B cell (primary cell): ENCODE measurements around the gene NOS1AP. TPM values are rescaled to one million over a fixed set of nuclear protein-coding genes. Genes with fewer than 3 reads are reported as not detected.

Experiments used
- ATAC-seq: fragments of 200-7000 bp; cut with Tn5 transposase; one replicate; pipeline ENCODE4 v1.10.0; 2021; ENCODE audit warnings: low read depth, mild to moderate bottlenecking, moderate number of reproducible peaks, moderate library complexity
- CTCF ChIA-PET: fragments of 350-600 bp; sonication (Branson Sonifier 250); formaldehyde crosslinking; loops from one replicate; lab custom pipeline; 2021; ENCODE audit warnings: antibody characterized with exemption, inconsistent platforms; lab: Charles Lee
- POLR2A ChIA-PET: fragments of 350-600 bp; sonication (Branson Sonifier 250); formaldehyde crosslinking; loops from one replicate; lab custom pipeline; 2021; ENCODE audit warnings: antibody characterized with exemption; lab: Charles Lee
- DNase-seq: peaks from one replicate; pipeline ENCODE4 v3.0.0; 2013
- H2AFZ ChIP-seq: 2 replicates; pipeline ENCODE4 v1.6.1; 2012; ENCODE audit warnings: mild to moderate bottlenecking, low read depth, low read length; ENCODE audit not compliant: insufficient read depth, poor library complexity, severe bottlenecking
- H3K27ac ChIP-seq, 2 donors: 1 replicate in 1 of 2; 2 replicates in 1 of 2; pipeline ENCODE4 v1.5.1; 2012 to 2013; ENCODE audit warnings: low read length in 2 of 2, mild to moderate bottlenecking in 2 of 2, moderate library complexity in 1 of 2
- H3K27me3 ChIP-seq, 4 experiments: fragments of 200-600 bp in 1 of 4; sonication (generic) in 1 of 4; replicated peaks in 1 of 4; 1 replicate in 2 of 4; 2 replicates in 2 of 4; pipeline versions ENCODE4 v1.6.1 to v1.7.0; 2013 to 2016; ENCODE audit warnings: low read length in 3 of 4, mild to moderate bottlenecking in 2 of 4, mixed read lengths in 1 of 4, moderate library complexity in 1 of 4; ENCODE audit not compliant: insufficient read depth in 4 of 4, control insufficient read depth in 3 of 4; ENCODE audit errors: control extremely low read depth in 1 of 4
- H3K36me3 ChIP-seq, 2 experiments: replicated peaks in 1 of 2; 1 replicate in 1 of 2; 2 replicates in 1 of 2; pipeline versions ENCODE4 v1.6.1 to v1.7.1; 2013; ENCODE audit warnings: low read length in 1 of 2; ENCODE audit not compliant: insufficient read depth in 2 of 2, control insufficient read depth in 1 of 2; ENCODE audit errors: control extremely low read depth in 1 of 2, extremely low read depth in 1 of 2
- H3K4me1 ChIP-seq, 2 donors: fragments of 200-600 bp in 1 of 2; sonication (generic) in 1 of 2; 1 replicate in 1 of 2; 2 replicates in 1 of 2; pipeline versions ENCODE4 v1.5.1 to v1.6.1; 2013 to 2017; ENCODE audit warnings: low read length in 2 of 2; ENCODE audit not compliant: control insufficient read depth in 2 of 2, insufficient read depth in 2 of 2
- H3K4me2 ChIP-seq: replicated peaks from 2 replicates; pipeline ENCODE3; 2012; ENCODE audit warnings: mild to moderate bottlenecking, low read depth, low read length; ENCODE audit not compliant: poor library complexity, severe bottlenecking
- H3K4me3 ChIP-seq, 5 experiments: fragments of 200-600 bp in 1 of 5; sonication (generic) in 1 of 5; 1 replicate in 3 of 5; 2 replicates in 2 of 5; pipeline versions ENCODE4 v1.5.1 to v1.7.0; 2011 to 2016; ENCODE audit warnings: low read length in 4 of 5, mild to moderate bottlenecking in 4 of 5, low read depth in 2 of 5, control low read depth in 1 of 5, moderate library complexity in 1 of 5; ENCODE audit not compliant: insufficient read depth in 1 of 5; ENCODE audit errors: control extremely low read depth in 1 of 5, extremely low read depth in 1 of 5
- H3K79me2 ChIP-seq: fragments of 200-600 bp; sonication (generic); one replicate; pipeline ENCODE4 v1.6.0; 2016; ENCODE audit warnings: low read length; ENCODE audit not compliant: control insufficient read depth, insufficient read depth
- H3K9ac ChIP-seq: fragments of 200-600 bp; sonication (generic); 2 replicates; pipeline ENCODE4 v1.6.1; 2017; ENCODE audit warnings: mild to moderate bottlenecking, low read length, moderate library complexity
- H3K9me3 ChIP-seq, 3 donors: one replicate each; pipeline versions ENCODE4 v1.6.1 to v1.7.1; 2013; ENCODE audit warnings: low read length in 2 of 3; ENCODE audit not compliant: control insufficient read depth in 2 of 3, insufficient read depth in 1 of 3; ENCODE audit errors: control extremely low read depth in 1 of 3
- H4K20me1 ChIP-seq: 2 replicates; pipeline ENCODE4 v1.6.0; 2012; ENCODE audit warnings: mild to moderate bottlenecking, low read length; ENCODE audit not compliant: insufficient read depth, control insufficient read depth, poor library complexity, severe bottlenecking
- H3K27ac Mint-ChIP-seq: one replicate; pipeline ENCODE4 v1.8.0; 2021; ENCODE audit warnings: mixed read lengths
- H3K27me3 Mint-ChIP-seq: one replicate; pipeline ENCODE4 v1.8.0; 2021; ENCODE audit warnings: mixed read lengths
- H3K4me1 Mint-ChIP-seq: one replicate; pipeline ENCODE4 v1.8.0; 2021; ENCODE audit warnings: mixed read lengths
- H3K4me3 Mint-ChIP-seq: one replicate; pipeline ENCODE4 v1.8.0; 2021; ENCODE audit warnings: mixed read lengths
- H3K9me3 Mint-ChIP-seq: one replicate; pipeline ENCODE4 v1.8.0; 2022; ENCODE audit warnings: mixed read lengths; ENCODE audit not compliant: insufficient read depth
- EZH2 ChIP-seq: IDR thresholded peaks from 2 replicates; pipeline ENCODE4 v1.6.1; 2012; ENCODE audit warnings: borderline replicate concordance, low read depth, mild to moderate bottlenecking, moderate library complexity, low read length; ENCODE audit not compliant: insufficient read depth, poor library complexity, severe bottlenecking
- WGBS: methylation state at CpG from one replicate; pipeline ENCODE4 v1.1.5; 2013; ENCODE audit warnings: missing lambda C conversion rate; ENCODE audit not compliant: insufficient coverage; 5-methylcytosine and 5-hydroxymethylcytosine counted together
- intact Hi-C: fragments of 100-400 bp; cut with micrococcal nuclease; formaldehyde crosslinking; loops from one replicate; pipeline ENCODE4 v1.10.0; 2022
- polyA plus RNA-seq: library from polyadenylated mRNA; depleted of rRNA; stranded (reverse); fragments of >200 nt; gene quantifications from 2 replicates; pipeline ENCODE4 v1.2.3, GENCODE V29; 2012
- total RNA-seq, 2 donors: library from RNA; stranded (reverse); fragments of 120-200 nt in 1 of 2; gene quantifications; 1 replicate in 1 of 2; 2 replicates in 1 of 2; pipeline versions ENCODE4 v1.2.3 to v1.2.4, GENCODE V29; 2013 to 2022
- TF ChIP-seq, protein P1 (sequence below): fragments of 200-600 bp; IDR thresholded peaks from one replicate; pipeline ENCODE4 v1.8.0; 2022; ENCODE audit warnings: antibody characterized with exemption, mild to moderate bottlenecking

NOS1AP gene
- total and polyA plus RNA-seq, 2 donors (not counting 1 experiment from before 2014, with no cell fraction given) = 0.32 TPM; not detected in 1

DNA sequence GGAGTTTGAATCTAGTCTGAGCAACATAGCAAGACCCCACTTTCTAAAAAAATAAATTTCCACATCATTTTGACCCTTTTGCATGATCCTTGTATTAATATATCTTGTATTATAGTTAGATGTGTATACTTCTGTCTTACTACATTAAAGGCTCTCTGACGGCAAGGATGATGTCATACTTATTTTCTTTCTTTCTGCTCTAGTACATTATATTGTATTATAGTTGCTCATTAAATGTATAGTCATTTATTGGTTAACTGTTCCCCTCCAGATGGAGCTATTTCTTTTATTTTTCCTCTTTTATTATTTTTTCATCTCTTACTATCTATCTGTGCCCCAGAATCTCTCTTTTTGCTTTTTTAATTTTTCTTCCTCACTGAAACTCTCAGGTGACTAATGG lies 30.9 kb upstream of the NOS1AP start:
- intact Hi-C loops = no loop called here
- Histone ChIP-seq H3K4me3 (no peak overlapping the region), H2AFZ (no peak overlapping the region), H3K27me3 (peaks cover 0 to 12% (median 9%) of the 10 kb centered on the region in 4 experiments), H3K27ac (no peak overlapping the region), H4K20me1 (no peaks in the 10 kb centered on the region), H3K36me3 (no peaks in the 10 kb centered on the region), H3K79me2 (no peaks in the 10 kb centered on the region), H3K4me1 (no peaks in the 10 kb centered on the region), H3K4me2 (no peak overlapping the region), H3K9ac (no peak overlapping the region), H3K9me3 (peaks cover 0 to 3% (median 1%) of the 10 kb centered on the region in 3 donors)
- TF ChIP-seq, protein P1, sequence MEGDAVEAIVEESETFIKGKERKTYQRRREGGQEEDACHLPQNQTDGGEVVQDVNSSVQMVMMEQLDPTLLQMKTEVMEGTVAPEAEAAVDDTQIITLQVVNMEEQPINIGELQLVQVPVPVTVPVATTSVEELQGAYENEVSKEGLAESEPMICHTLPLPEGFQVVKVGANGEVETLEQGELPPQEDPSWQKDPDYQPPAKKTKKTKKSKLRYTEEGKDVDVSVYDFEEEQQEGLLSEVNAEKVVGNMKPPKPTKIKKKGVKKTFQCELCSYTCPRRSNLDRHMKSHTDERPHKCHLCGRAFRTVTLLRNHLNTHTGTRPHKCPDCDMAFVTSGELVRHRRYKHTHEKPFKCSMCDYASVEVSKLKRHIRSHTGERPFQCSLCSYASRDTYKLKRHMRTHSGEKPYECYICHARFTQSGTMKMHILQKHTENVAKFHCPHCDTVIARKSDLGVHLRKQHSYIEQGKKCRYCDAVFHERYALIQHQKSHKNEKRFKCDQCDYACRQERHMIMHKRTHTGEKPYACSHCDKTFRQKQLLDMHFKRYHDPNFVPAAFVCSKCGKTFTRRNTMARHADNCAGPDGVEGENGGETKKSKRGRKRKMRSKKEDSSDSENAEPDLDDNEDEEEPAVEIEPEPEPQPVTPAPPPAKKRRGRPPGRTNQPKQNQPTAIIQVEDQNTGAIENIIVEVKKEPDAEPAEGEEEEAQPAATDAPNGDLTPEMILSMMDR = no peak
- TF ChIP-seq EZH2 = no peak
- H3K9me3 Mint-ChIP-seq = no peaks in the 10 kb centered on the region
- ATAC-seq (no peak), DNase-seq (no peak)
- H3K27ac Mint-ChIP-seq = no peak overlapping the region
- ChIA-PET CTCF (interaction anchor here (1.1 to 2.3 kb wide), 3 partner anchors 11 to 353 kb away, joined by 4 to 17 read pairs (median 4); no protein-coding TSS in a partner anchor), POLR2A (no interaction called here)
- peaks cover 61% of the 10 kb centered on the region for H3K27me3 Mint-ChIP-seq
- WGBS = no CpG with 5 or more reads among the region's 1 CpG
- H3K4me3 Mint-ChIP-seq = no peak overlapping the region
- no peaks in the 10 kb centered on the region for H3K4me1 Mint-ChIP-seq

DNA sequence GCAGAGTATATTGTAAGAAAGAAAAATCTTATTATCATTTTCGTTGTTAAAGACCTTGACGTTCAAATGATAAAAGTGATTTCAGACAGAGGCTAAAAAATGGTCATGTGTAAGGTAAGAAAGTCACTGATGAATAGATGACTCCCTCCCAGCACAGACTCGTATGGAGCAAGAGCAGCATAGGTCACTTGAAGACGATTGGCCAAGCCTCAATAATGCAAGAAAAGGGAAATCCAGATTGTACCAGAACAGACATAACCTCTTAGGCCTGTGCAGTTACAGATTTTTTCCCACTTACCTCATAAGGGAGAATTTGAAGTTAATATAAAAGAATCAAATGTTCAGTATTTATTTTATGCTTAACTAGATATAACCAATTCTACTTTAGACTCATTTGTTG lies 29.5 kb upstream of the NOS1AP start:
- Histone ChIP-seq H3K9me3 (peaks cover 0 to 3% (median 1%) of the 10 kb centered on the region in 3 donors), H3K4me3 (no peak overlapping the region), H4K20me1 (no peaks in the 10 kb centered on the region), H3K27ac (no peak overlapping the region), H2AFZ (no peak overlapping the region), H3K36me3 (no peaks in the 10 kb centered on the region), H3K27me3 (peaks cover 0 to 11% (median 6%) of the 10 kb centered on the region in 4 experiments), H3K4me1 (no peaks in the 10 kb centered on the region), H3K9ac (no peak overlapping the region), H3K4me2 (no peak overlapping the region), H3K79me2 (no peaks in the 10 kb centered on the region)
- DNase-seq = no peak
- CTCF ChIA-PET = no interaction called here
- TF ChIP-seq, protein P1 = no peak
- no peak for TF ChIP-seq EZH2
- Mint-ChIP-seq H3K4me3 (no peak overlapping the region), H3K27ac (no peak overlapping the region), H3K4me1 (no peaks in the 10 kb centered on the region), H3K9me3 (no peaks in the 10 kb centered on the region), H3K27me3 (peaks cover 53% of the 10 kb centered on the region)
- no peak for ATAC-seq
- intact Hi-C loops = no loop called here
- POLR2A ChIA-PET = no interaction called here
- WGBS = no CpG with 5 or more reads among the region's 4 CpGs
